Measurements from ENCODE around the gene AUNIP.
A peak's percentile ranks its signal among the peaks of the same experiment; 100 is the strongest.

AUNIP gene

GRCh38 chr1:25825605-25826004, 33.7 kb downstream of the AUNIP start:
- no peak for DNase-seq

DNA sequence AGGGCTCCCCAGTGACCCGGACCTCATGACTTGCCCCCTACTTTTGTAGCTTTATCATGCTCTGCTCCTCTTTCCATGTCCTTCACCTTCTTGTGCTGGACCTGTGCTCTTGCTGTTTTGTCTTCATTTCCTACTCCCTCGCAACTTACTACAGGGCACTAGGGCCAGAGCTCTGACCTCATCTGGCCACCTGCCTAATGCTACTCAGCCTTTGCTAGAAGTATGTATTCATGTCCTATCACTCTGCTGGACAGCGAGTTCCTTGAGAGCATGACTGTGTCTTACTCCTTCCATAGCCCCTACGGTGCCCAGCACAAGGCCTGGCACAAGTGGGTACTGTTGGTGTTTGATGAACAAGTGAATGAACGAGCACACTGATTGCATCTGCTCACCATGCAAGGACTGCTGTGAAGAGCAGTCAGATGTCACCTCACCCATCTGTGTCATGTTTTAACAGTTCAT, 37.6 kb downstream of the AUNIP start:
- no peak for DNase-seq

DNA sequence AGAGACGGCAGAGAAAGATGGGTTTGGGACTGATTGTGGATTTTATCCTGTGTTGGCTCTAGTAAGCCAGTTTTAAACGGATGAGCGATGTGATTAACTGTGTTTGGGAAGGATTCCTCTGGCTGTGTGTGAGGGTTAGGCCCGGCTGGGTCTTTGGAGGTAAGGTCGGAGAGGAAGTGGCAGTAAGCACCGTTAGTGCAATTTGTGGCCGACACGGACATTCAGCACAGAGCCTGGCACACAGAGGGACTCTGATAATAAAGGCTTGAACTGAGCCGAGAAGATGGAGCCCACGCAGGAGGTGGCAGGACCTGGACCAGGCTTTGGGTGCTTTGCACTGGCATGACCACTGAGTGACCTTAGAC, 38.2 kb downstream of the AUNIP start:
- DNase-seq, result no peak

GRCh38 chr1:25820247-25821111, 38.8 kb downstream of the AUNIP start:
- DNase-seq, result peak; percentile 9 to 72 (median 72)

- DNase-seq, result peak; percentile 83 to 88 (median 85)
These were observed 39.6 kb downstream of the AUNIP start, which contains the start of gene MTFR1L for GRCh38 chr1:25819491-25820246. MTFR1L (plus strand) TSS chr1:25819954; CDS start chr1:25823105, 3,151 bp downstream.

- no peak for DNase-seq
These were observed 40.7 kb downstream of the AUNIP start for GRCh38 chr1:25818569-25818968.

GRCh38 chr1:25817840-25818501, 41.3 kb downstream of the AUNIP start:
- no peak for DNase-seq

DNA sequence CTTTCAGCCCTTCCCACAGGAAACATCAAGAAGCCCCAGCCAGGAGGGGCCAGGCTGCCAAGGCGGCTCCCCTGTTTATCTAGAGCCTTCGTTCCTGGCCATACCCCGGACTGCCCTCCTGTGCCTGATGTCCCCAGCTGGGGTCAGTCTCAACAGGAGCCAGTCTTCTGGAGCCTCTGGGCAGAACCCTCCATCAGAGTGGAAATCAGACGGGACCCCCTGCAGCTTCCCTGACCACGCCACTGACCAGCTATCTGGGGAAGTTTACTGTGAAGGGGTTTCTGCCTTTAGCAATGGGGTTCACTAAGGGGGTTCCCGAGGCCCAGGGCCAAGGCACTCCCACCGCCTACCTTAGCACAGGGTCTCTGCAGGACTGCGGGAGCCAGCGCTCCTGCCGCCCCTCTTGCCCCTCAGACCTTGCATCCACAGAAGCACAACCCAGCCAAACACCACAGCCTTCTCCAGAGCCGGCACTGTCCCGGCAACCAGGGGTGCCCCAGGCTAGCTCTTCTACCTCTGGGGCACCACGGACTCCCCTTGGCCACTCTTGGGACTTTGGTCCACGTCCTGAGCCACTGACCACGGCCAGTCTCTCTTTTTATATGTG, 43.0 kb downstream of the AUNIP start:
- DNase-seq, result no peak

DNA sequence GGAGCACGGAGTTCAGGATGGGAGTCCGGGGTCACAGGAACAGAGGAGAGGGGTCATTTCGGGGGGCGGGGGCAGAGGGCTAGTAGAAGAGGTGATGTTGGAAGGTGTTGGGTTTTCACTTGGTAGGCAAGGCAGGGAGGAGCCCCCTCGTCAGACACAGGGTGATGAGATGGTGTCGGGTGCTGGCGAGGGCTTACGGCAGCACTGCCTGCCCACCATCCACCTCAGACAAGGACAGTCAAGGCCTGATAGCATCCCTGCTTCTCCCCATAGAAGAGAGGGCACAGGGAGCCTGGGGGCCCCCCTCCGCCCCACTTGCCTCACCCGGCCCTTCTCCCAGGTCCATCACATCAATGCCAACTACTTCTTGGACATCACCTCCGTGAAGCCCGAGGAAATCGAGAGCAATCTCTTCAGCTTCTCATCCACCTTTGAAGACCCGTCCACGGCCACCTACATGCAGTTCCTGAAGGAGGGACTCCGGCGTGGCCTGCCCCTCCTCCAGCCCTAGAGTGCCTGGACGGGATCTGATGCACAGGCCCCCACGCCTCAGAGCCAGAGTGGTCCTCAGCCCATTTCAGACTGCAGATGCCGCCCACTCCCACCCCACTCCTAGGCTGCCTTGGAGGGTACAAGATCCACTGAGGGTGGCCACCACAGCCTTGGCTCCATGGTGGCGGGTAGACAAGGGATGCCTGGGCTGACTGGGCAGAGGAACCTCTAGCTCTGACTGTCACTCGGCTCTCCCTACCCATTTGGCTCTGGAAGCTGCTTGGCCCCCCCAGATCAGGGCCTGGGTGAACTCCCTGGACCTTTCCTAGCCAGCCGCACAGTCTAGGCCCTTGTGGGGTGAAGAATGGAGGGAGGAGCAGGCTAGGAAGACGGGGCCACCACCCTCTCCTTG, 43.8 kb downstream of the AUNIP start:
- DNase-seq, result no peak

DNA sequence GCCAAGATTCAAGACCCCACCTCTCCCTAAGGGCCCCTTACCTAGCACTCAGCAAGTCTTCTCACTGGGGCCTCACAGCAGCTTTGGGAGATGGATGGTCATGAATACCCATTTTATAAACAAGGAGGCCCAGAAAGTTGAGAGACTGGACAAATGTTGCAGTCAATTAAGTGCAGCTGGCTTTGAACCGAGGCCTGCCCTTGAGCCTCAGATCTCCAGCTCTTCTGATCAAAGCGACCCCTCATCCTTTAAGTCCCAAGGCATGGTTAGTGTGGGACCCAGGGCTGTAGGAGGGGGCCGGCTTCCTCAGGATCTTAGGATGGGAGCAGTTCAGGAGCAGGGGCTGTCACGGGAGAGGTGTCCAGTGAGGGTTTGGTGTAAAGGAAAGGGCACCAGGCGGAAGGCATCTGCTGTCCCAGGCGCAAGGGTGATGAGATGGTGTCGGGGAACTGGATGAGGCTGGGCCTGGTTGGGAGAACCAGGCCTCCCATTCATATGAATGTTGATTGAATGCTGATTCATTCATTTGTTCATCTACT, 44.6 kb downstream of the AUNIP start:
- DNase-seq, result no peak

GRCh38 chr1:25813734-25814471, 45.4 kb downstream of the AUNIP start:
- DNase-seq, result no peak

DNA sequence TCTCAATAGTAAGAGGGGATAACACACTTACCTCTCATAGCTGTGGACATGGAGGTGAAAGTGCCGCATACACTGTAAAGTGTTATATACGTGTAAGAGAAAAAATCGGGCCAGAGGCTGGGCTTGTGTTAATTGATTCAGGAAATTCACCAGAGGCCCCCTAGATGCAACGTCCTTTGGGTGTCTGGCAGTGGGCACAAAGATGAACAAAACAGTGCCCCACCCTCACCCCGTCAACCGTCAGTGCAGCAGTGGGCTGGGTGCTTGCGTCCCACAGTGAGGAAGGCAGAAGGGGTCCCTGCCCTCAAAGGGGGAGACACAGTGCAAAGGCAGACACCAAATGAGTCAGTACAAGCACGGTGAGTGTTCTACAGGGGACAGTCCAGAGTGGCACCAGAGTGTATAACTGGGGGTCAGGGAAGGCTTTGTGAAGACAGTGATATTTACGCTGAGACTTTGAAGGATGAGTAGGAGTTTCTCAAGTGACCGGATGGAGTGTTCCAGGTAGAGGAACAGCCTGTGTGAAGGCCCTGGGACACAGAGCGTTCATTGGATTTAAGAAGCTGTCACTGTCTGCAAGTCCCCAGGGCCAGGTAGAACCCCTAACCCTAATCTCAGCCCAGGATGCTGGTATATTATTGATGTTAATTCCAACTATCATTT, 46.1 kb downstream of the AUNIP start:
- no peak for DNase-seq

- no peak for DNase-seq
These were observed 47.7 kb downstream of the AUNIP start for GRCh38 chr1:25811384-25812082.

DNA sequence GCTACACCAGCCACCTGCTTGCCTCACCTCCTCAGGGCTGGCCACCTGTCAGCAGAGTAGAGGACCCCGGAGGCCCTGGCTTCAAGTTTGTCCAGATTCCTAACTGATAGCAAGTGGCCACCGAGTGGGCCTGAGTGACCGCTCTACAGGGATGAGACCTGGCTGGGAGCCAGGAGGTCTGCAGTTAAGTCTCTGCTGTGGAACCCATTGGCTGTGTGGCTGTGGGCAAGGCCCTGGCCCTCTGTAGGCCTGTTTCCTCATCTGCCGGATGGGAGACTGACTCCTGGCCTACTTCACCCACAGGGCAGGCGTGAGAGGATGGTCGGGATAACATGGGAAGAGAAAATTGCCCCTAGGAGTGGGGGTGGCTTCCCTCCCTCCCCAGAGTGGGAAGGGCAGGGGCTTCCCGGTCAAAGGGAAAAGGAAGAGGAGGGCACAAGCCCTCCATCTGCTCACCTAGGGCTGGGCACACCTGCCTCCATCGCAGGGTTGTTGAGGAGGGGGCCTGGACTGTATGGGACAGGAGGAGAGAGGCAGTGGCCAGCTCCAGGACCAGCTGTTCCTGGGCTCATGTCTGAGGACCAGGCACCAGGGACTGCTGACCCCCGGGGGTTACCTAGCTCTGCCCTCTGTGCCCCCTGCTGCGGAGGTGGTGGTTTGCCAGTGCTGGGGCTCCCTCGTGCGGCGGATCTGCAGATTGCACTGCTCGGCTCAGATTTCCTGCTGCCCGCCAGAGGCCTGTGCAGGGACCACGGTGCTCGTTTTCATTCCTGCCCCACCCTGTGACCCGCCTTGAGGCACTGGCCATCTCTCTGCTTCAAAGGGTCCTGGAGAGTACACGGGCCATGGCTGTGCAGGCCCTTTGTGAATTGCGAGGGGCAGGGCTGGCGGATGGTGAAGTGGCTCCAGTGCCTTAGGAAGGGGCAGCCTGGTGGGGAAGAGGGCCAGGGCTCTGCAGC, 48.6 kb downstream of the AUNIP start:
- DNase-seq, result peak; percentile 45 to 75 (median 60)

DNA sequence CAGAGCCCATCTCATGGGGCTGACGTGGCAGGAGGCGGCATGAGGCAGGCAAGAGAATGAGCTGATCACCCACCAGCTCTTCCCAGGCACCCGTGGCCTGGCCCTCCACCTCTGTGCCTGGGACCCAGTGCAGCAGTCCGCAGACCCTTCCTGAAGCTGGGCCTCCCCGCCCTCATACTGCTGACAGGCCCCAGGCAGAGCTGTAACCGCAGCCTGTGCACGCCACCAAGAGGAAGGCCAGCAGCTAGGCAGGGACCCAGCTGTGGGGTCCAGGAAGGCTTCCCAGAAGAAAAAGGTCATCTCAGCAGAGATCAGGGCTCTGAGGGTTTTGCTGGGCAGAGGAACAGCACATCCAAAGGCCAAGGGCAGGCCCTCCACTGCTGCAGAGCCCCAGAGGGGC, 49.3 kb downstream of the AUNIP start:
- no peak for DNase-seq

- no peak for DNase-seq
These were observed 49.9 kb downstream of the AUNIP start for GRCh38 chr1:25809283-25809926.

DNA sequence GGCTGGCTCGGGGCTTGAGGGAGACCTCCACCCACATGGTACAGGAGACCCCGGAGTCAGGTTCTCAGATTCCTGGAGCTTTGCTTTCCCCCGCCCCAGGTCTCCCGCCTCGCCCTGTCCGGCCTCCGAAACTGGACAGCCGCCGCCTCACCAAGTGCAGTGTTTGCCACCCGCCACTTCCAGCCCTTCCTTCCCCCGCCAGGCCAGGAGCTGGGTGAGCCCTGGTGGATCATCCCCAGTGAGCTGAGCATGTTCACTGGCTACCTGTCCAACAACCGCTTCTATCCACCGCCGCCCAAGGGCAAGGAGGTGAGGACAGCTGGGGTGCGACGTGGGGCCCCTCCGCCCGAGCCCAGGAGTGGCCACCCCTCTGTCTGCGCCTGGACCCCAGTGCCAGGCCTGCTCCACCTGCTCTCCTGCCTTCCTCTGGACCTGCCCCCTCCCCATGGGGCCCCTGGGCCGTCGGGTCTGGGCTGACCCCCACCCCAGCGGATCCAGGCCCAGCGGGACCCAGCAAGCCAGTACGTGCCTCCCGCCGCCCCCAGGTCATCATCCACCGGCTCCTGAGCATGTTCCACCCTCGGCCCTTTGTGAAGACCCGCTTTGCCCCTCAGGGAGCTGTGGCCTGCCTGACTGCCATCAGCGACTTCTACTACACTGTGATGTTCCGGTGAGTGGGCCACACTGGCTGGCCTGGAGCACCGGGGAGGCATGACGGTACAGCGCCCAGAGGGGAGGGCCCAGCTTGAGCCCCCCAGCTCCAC, 50.6 kb downstream of the AUNIP start:
- no peak for DNase-seq
